Left renal pelvis (tissue), 4 donors: Measurements from ENCODE around the gene MED1. TPM values are rescaled to one million over a fixed set of nuclear protein-coding genes. Genes with fewer than 3 reads are reported as not detected.
"Not testable (repeated sequence)": the region's sequence is repeated elsewhere in the genome, so short reads cannot be mapped to it uniquely, and the experiment has no call there.

Experiments
- DNase-seq, 4 donors: peaks; one replicate each; pipeline ENCODE4 v3.0.0-alpha.2; 2013; ENCODE audit warnings: low read depth in 4 of 4, low spot score in 3 of 4
- polyA plus RNA-seq, 4 donors: library from polyadenylated mRNA; unstranded; fragments of 120-200 nt; gene quantifications; one replicate each; pipeline ENCODE4 v1.2.1, GENCODE V29; 2013; ENCODE audit not compliant: insufficient read length in 4 of 4

The MED1 gene
- polyA plus RNA-seq, 4 donors, result 48.9 to 58.7 (median 52.4) TPM

DNA sequence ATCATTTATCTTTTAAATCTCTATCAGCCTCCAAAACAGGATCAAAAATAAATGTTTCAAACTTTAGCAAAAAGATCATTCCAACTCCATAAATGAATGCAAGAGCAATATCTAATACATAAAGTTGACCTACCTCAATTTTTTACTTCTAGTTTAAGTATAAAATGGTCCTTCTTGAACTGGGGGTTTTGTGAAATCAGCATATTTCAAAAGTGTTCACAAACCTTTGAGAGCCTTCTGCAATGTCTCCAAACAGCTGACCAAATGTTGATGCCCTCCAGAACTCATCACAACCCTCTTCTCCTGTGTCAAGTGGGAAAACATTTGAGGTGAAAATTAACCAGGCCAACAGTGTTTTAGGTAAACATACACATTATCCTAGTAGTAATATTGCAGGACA, 7.7 kb downstream of the MED1 start:
- DNase-seq, result no peak

DNA sequence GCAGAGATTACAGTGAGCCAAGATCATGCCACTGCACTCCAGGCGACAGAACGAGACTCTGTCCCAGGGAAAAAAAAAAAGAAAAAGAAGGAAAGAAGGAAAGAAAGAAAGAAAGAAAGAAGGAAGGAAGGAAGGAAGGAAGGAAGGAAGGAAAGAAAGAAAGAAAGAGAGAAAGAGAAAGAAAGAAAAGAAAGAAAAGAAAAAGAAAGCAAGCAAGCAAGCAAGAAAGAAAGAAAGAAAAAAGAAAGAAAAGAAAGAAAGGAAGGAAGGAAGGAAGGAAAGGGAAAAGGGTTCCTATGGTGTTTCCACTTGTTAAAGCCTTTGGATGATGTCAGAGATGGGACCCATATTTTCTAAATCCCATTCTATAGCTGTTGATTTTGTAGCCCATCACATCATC, 11.2 kb downstream of the MED1 start:
- DNase-seq, result not testable (repeated sequence)

DNA sequence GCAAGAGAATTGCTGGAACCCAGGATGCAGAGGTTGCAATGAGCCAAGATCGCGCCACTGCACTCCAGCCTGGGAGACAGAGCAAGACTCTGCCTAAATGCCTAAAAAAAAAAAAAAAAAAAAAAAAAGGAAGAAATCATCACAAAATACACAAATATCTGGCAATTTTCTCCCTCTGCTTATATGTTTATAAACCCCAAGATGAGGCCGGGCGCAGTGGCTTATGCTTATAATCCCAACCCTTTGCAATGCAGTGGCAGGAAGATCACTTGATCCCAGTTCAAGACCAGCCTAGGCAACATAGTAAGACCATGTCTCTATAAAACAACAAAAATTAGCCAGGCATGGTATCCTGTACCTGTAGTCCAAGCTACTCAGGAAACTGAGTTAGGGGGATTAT, 21.5 kb downstream of the MED1 start:
- DNase-seq, result no peak

DNA sequence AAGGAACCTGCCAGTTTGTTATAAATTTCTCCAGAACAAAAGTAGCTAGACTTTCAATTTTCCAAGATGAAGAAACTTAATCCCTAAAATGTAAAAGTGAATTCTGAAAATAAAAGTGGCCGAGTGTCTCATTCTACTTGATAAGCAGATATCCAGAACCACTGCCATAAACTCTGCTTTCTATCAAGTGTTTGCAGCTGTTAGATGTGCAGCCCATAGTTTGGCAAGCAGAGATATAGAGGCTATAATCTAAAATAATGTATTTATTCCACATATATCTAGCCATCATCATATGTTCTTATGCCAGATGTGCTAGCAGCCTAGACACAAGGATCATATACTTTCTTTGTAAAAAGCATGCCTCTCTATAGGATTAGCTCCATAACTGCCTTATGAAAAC, 34.9 kb downstream of the MED1 start:
- no peak for DNase-seq

DNA sequence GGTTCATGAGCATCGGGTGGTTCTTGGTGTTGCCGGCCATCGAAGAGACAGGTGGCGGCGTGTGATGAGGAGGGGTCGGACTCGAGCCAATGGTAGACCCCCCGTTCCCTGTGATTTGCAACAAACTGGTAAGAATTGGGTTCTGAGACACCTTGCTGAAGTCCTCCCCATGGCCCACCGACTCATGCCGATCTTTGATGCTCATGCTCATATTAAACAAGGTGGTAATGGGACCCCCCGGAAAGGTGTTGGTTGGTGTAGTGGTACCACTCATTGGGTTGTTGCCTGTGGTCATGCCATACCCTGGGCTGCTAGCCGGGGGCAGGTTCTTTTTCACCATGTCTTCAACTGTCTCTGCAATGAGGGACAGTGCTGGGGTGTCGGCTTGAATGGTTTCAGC, 40.8 kb downstream of the MED1 start:
- no peak for DNase-seq

DNA sequence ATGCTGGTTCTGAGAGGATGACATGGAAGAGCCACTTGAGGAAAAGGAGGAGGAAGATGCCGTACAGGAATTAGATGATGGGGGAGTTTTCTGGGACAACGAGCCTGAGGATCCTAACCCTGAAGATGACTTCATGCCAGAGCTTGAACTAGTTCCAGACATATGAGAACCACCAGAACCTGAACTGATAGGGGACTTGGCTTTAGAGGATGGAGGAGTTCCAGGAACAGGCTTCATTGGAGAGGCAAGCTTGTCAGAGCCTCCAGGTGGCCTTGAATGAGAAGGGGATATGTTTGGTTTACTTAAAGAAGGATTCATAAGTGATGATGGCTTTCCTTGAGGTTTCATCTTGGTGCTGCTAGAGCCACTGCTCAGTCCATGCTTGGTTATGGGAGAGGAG, 42.7 kb downstream of the MED1 start:
- no peak for DNase-seq

DNA sequence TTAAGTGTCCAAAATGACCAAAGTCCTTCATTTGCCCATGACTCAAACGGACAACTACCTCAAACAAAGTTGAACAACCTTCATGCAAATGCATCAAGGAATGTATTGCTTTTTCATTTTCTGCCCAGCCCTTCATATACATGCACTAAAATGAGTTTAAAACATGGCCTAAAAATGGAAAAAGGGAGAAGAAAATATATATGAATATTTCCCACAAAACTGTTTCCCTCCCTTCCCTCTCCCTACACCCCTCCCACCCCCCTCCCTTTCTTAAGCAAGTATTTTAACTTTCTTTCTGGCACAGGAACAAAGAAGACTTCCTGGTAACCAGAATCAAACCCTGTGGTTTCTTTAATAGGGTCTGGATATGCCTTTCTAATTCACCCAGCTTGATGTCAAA, 44.1 kb downstream of the MED1 start:
- no peak for DNase-seq

DNA sequence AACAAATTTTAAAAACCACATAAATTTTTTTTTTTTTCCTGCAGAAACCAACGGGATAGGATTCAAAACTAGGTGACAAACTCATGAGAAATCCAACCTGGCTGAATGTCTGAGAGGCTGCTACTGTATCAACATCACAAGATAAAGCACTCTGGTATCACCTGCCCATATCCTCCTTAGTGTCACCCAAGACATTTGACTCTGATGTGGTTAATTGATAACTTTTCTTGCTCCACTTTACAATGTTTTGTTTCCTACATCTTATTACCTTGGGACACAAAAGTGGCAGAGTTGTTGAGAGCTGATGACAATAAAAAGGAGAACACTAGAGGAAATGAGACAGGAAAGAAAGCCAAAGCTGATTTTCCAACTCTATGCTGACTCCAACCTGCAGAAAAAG, 45.6 kb downstream of the MED1 start:
- no peak for DNase-seq

DNA sequence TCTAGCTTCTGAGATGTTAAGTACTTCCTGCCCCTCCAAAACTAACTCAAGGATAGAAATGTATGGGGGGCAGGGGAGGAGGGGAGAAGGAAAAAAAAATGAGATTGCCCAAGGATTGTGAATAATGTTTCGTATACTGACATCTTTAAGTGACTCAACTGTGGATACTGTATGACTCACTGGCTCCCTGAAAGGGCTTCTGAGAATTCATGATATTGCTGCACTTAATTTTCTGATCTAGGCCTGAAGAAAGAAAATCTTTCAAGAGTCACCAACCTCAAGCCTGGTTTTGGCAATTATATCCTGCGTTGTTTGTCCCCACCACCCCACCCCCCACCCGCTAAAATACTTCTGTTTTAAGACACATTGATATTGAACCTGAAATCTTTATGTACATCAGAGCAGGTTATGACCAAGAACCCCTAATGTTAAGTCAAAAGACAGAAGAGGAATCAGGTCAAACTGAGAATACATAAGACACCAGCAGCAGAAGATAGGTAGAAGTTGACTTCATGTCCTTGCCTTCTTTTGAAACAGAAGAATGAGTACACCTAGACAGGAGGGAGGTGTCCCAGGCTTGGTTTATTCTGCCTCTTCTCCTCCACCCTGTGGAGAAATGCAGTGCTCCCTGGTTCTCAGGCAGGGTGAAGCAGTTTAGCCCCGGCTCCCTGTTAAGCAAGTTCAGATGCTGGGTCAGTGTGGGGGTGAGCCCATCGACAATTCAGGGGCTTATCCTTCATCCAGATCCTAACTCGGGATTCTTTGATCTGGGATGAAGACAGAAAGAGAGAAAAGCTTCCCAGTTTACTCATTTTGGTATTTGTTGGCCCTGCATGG, 46.3 kb downstream of the MED1 start:
- no peak for DNase-seq

DNA sequence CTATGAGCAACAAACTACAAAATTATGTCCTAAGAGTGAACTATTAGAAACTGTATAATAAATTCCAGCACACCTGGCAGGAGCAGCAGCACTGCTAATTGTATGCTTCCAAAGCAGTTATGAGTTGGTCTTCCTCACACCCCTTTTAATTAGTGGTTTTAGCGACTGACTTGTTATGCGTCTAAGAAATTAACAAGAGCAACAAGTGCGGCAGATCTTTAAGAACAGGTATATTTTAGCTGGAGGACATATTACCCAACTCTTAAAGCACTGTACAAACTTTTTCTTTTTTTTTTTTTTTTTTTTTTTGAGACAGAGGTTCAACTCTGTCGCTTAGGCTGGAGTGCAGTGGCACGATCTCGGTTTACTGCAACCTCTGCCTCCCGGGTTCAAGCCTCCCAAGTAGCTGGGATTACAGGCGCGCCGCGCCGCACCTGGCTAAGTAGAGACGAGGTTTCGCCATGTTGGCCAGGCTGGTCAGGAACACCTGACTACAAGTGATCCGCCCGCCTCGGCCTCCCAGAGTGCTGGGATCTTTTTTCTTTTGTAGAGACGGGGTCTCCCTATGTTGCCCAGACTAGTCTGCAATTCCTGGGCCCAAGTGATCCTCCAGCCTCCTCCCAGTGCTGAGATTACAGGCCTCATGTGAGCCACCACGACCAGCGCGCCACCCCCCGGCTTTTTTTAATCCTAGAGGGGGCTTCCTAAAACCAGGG, 48.0 kb downstream of the MED1 start:
- DNase-seq, result no peak

DNA sequence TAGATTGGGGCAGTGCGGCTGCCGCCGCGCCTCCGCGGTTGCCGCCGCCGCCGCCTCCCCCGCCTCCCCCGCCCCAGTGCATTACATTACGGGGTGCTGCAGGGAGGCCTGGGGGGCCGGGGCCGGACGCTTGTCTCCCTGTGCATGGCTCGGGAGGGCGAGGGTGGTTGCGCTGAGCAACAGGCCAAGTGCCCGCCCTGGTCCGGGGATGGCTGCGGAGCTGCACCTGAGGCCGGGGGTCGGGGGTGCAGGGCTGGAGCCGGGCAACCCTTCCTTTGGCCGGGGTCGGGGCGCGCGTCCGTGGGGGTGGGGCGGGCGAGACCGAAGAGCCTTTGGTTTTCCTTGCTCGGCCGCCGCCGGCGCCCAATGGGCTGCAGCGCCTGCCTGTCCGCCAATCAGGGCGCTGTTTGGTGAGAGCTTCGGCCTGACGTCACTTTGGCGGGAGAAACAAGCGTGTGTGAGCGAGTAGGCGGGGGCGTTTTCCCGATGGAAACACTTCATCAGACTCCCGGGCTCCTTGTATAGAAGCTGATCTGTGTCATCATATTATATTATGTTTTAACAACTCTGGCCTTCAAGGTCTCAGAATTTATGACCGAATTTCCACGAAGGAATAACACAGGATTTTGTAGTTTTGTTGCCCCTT, 48.7 kb downstream of the MED1 start:
- DNase-seq, result peak; percentile 77 to 88 (median 83)

DNA sequence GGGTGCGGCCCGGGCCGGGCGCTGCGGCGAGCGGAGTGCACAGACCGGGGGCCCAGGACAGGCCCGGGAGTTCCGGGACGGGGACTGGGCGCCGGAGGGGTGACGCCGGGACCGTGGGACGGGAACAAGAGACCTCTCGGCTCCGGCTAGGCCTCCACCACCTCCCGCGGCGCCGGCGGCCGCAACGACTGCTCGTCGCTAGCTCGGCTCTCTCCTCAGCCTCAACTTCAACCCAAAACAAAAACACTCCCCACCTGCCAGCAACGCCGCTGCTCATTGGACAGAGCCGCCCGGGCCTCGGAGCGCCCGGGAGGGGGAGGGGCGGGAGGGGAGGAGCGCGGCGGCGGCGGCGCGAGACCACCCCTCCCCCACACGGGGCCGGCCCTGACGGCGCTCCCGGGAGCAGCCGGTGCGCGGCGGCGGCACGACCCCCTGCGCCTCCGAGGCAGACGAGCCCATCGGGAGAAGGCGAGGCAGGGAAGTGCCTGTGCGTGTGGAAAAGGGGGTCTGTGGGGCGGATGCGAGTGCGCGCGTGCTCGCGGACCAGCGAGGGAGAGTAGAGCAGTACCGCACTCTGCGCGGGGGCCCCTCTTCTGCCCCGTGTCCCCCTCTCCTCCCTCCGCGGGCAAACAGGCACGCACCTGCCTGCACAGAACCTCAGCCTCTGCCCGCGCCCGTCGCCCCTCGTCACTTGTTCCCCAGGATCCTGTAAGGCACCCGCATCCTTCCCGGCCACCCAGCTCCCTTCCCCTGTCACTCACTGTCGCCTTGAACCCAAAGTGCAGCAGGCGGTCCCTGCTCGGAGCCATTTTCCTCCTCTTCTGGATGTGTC, 49.4 kb downstream of the MED1 start, which contains the start of gene FBXL20:
Gene FBXL20 (minus strand): TSS at position 215 of the 832 bp plus-strand sequence. CDS start 224 bp downstream, outside the sequence.
- DNase-seq, result peak; percentile 81 to 91 (median 90)

DNA sequence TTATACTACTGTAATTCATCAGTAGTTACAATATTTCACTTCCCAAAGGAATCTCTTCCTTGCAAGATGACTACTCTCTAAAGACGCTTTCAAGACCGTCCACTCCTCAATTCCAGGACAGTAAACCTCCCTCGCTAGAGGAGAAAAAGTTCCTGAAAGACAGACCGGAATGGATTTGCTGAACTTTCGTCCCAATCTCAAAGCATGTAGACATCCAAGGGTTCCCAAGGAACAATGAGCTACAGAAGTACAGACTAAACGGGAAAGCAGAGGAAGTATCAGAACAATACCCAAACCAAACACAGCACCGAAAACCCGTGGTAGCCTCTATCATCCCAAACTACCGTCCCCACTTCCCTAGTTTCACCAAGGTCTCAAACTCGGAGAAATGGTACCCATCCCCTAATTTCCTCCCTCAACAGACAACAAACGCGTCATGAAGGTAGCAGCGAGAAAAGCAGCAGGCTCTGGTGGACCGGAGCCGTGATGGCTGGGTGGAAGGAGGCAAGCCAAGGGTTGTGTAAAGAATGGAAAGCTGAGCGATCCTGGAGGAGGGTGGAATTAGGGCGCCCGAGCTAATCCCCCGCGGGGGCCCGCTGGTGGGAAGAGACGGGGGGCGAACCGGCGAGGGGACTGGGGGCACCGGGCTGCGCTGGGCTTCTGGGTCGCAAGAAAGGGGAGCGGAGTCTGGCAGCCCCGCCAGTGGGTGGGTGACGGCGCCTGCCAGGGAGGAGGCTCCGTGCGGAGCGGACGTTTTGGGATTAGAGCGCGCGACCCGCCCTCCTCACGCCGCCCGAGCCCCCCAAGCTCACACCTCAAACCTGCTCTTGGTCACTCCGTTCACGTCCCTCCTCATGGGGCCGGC, 50.3 kb downstream of the MED1 start:
- DNase-seq, result no peak

DNA sequence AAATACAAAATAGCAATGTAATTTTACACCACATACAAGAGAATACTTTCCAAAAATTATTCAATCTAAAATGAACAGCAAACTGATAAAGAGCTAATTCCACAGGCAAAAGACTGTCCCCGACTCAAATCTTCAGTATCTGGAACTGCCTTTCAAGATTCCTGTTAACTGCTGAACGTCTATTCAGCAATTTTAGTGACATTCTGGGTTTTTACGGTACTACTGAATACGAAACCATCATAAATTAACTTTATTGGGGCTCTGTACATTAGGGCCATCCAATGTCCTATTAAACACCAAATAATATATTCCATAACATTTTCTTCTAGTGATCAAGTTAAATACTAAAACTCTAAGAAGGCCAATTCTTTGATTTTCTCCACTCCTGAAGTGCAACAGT, 51.3 kb downstream of the MED1 start:
- DNase-seq, result no peak

DNA sequence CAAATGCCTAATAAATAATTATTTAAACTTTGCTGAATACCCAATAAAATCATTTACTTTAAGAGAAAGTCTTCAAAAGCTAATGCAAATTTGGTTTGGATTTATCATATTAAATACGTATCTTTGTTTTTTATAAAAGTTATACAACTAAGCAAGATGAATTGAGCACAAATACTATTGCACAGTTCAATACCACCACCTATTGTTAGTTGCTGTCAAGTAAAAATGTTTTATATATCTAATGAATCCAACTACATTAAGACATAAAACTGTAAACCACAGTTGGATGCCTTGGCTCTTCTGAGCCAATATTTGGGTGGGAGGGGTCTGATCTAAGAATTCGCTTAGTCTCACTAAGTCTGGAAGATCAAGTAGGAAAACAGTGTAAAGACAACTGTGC, 57.3 kb downstream of the MED1 start:
- DNase-seq, result no peak

DNA sequence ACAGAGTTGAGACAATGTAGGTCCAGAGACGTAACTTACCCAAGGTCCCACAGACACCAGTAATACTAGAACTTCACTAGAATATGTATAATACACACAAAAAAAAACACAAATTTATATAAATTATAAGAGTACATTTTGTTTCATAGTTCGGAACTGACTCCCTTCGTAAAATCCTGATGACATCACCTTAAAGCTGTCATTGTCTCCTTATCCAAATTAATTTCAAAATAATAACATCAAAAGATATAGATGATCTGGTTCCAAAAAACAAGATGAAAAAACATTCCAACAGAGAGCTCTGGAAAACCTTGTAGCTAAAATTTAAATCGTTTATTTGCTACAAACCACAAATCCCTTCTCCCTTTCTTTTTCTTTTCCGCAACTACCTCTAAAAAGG, 59.6 kb downstream of the MED1 start:
- DNase-seq, result no peak

DNA sequence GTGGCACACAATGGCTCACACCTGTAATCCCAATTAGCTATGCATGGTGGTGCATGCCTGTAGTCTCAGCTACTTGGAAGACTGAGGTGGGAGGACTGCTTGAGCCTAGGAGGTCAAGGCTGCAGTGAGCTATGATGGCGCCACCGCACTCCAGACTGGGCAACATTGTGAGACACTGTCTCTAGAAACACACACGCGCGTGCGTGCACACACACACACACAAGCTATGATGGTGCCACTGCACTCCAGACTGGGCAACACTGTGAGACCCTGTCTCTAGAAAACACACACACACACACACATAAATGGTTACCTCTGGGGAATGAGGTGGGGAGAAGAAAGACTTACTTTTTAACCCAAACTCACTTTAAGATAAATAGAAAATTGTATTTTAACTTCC, 66.0 kb downstream of the MED1 start:
- no peak for DNase-seq

DNA sequence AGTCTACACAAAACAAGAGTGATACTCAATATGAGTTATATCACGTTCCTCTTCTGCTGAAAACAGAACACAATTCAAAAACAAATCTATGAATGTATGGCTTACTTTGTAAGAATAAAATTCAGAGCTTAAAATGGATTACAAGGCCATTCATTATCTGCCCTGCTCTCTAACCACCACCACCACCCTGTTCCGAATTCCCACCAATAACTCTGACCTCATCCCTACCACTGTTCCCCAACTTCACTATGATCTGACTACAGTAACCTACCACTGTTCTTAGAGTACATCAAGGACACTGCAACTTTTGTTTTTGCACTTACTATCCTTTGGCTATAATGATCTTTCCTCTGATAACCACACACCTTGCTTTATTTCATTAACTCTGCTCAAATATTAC, 70.9 kb downstream of the MED1 start:
- DNase-seq, result no peak

DNA sequence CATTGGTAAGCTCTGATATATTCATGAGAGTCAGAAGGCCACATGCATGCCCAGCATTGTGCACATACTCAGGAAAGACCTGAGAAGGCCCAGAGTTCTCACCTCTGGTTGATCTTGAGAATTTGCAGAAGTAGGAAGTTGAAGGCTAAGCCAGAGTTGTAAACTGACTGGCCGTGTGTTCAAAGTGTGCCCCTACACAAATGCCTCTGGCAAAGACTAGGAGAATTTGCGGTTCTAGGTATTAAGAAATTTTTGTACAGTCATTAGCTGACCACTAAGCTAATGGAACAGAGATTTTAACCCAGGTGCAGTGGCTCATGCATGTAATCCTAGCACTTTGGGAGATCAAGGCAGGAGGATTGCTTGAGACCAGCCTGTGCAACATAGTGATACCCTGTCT, 74.6 kb downstream of the MED1 start:
- no peak for DNase-seq

DNA sequence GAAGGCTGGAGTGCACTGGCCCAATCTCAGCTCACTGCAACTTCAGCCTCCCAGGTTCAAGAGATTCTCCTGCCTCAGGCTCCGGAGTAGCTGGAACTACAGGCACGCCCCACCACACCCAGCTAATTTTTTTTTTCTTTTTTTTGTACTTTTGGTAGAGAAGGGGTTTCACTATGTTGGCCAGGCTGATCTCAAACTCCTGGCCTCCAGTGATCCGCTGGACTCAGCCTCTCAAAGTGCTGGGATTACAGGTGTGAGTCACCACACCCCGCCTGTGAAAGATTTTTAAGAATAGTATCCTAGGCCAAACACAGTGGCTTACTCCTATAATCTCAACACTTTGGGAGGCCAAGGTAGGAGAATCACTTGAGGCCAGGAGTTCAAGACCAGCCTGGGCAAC, 83.3 kb downstream of the MED1 start:
- DNase-seq, result not testable (repeated sequence)
